Chondrocyte (in vitro differentiated cells): ENCODE data around the gene OR5C1. TPM values are rescaled to one million over a fixed set of nuclear protein-coding genes. Genes with fewer than 3 reads are reported as not detected.

Experiments used
- DNase-seq: peaks from one replicate; pipeline ENCODE4 v3.0.0; 2021; ENCODE audit warnings: mixed read lengths, low spot score
- H3K27ac Mint-ChIP-seq: one replicate; pipeline ENCODE4 v1.8.0; 2021; ENCODE audit warnings: mild to moderate bottlenecking, moderate library complexity, mixed read lengths; ENCODE audit not compliant: unreplicated experiment
- H3K27me3 Mint-ChIP-seq: 2 replicates; pipeline ENCODE4 v1.8.0; 2021; ENCODE audit warnings: low read depth, mixed read lengths
- H3K36me3 Mint-ChIP-seq: 2 replicates; pipeline ENCODE4 v1.8.0; 2021; ENCODE audit warnings: low read depth, mixed read lengths
- H3K4me1 Mint-ChIP-seq: 2 replicates; pipeline ENCODE4 v1.8.0; 2021; ENCODE audit warnings: low read depth, mild to moderate bottlenecking, mixed read lengths
- H3K4me3 Mint-ChIP-seq: one replicate; pipeline ENCODE4 v1.8.0; 2021; ENCODE audit warnings: mild to moderate bottlenecking, moderate library complexity, mixed read lengths; ENCODE audit not compliant: unreplicated experiment
- H3K9me3 Mint-ChIP-seq: 2 replicates; pipeline ENCODE4 v1.8.0; 2021; ENCODE audit warnings: low read depth, mixed read lengths
- long read RNA-seq: library from polyadenylated mRNA; stranded (forward); transcript quantifications from one replicate; pipeline ENCODE4 v2.0.0, GENCODE V29; 2021
- total RNA-seq: library from RNA; stranded (reverse); gene quantifications from 3 replicates; pipeline ENCODE4 v1.2.1, GENCODE V29; 2021
- TF ChIP-seq, protein P1 (sequence below): fragments of 200-600 bp; sonication (generic); IDR thresholded peaks from 2 replicates; pipeline ENCODE4 v1.5.0; 2021; ENCODE audit warnings: antibody characterized with exemption, mild to moderate bottlenecking, moderate library complexity

OR5C1 gene
- total RNA-seq, result not detected in 3 replicates
- long read RNA-seq, result 0 reads

DNA sequence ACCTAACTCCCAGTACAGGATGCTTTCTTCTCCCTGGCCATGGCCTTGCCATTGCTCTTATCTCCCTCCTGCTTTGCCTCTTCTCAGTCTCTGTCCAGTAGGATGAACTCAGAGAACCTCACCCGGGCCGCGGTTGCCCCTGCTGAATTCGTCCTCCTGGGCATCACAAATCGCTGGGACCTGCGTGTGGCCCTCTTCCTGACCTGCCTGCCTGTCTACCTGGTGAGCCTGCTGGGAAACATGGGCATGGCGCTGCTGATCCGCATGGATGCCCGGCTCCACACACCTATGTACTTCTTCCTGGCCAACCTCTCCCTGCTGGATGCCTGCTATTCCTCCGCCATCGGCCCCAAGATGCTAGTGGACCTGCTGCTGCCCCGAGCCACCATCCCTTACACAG lies at the start of gene OR5C1:
Gene OR5C1 (plus strand): TSS at position 103 of the 400 bp plus-strand sequence. CDS start 0 bp downstream, at position 103.
- H3K4me3 Mint-ChIP-seq, result no peak within 1 kb of the TSS
- H3K9me3 Mint-ChIP-seq, result peaks cover 2% of the 10 kb centered on the region
- no peak for DNase-seq
- H3K27me3 Mint-ChIP-seq, result peaks cover 14% of the 10 kb centered on the region
- H3K4me1 Mint-ChIP-seq, result no peaks in the 10 kb centered on the region
- TF ChIP-seq, protein P1, sequence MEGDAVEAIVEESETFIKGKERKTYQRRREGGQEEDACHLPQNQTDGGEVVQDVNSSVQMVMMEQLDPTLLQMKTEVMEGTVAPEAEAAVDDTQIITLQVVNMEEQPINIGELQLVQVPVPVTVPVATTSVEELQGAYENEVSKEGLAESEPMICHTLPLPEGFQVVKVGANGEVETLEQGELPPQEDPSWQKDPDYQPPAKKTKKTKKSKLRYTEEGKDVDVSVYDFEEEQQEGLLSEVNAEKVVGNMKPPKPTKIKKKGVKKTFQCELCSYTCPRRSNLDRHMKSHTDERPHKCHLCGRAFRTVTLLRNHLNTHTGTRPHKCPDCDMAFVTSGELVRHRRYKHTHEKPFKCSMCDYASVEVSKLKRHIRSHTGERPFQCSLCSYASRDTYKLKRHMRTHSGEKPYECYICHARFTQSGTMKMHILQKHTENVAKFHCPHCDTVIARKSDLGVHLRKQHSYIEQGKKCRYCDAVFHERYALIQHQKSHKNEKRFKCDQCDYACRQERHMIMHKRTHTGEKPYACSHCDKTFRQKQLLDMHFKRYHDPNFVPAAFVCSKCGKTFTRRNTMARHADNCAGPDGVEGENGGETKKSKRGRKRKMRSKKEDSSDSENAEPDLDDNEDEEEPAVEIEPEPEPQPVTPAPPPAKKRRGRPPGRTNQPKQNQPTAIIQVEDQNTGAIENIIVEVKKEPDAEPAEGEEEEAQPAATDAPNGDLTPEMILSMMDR, result no peak
- H3K27ac Mint-ChIP-seq, result no peak within 1 kb of the TSS
- no peaks in the 10 kb centered on the region for H3K36me3 Mint-ChIP-seq

DNA sequence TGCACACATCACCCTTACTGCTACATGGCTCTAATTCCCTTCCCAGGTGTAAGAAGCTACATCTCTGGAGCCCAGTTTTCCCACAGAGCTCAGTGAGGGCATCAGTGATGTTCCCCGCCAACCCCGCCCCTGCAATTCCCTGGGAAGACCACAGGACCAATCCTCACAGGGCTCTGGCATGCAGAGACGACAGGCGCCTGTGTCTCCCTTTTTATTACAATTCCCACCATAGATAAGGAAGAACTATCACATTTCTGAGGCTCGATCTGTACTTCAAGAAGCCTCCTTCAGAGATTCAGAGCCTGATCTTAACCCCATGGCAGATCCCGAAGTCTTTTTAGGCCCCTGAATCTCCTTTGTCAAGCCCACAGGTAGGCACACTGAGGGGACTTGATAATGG lies 46.7 kb upstream of the OR5C1 start, which contains the start of gene OR1L6:
Gene OR1L6 (plus strand): TSS at position 301 of the 400 bp plus-strand sequence. CDS start 7,545 bp downstream, outside the sequence.
- no peaks in the 10 kb centered on the region for H3K36me3 Mint-ChIP-seq
- no peak for DNase-seq
- H3K27ac Mint-ChIP-seq, result no peak within 1 kb of the TSS
- no peaks in the 10 kb centered on the region for H3K4me1 Mint-ChIP-seq
- TF ChIP-seq, protein P1, result no peak
- peaks cover 13% of the 10 kb centered on the region for H3K27me3 Mint-ChIP-seq
- H3K4me3 Mint-ChIP-seq, result no peak within 1 kb of the TSS
- H3K9me3 Mint-ChIP-seq, result peaks cover 10% of the 10 kb centered on the region

DNA sequence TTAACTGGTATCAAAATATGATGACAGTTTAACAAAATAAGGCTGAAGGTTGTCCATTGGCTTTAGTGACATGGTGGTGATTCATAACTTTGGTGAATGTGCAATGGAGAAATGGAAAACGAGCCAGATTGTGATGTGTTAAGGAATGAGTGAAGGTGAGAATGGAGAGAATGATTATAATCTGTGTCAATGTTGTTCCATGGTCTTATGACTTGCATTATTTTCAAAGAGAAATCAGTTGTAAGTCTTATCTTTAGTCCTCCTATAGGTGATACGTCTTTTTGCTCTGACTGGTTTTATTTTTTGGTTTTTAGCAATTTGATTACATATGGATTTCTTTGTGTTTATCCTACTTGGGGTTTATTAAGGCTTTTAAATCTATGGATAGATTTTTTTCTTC lies 33.9 kb upstream of the OR5C1 start:
- TF ChIP-seq, protein P1, result no peak
- Mint-ChIP-seq H3K9me3 (peaks cover 21% of the 10 kb centered on the region), H3K4me1 (no peaks in the 10 kb centered on the region), H3K36me3 (no peaks in the 10 kb centered on the region), H3K4me3 (no peak overlapping the region), H3K27ac (no peak overlapping the region), H3K27me3 (peaks cover under 1% of the 10 kb centered on the region)
- DNase-seq, result no peak

DNA sequence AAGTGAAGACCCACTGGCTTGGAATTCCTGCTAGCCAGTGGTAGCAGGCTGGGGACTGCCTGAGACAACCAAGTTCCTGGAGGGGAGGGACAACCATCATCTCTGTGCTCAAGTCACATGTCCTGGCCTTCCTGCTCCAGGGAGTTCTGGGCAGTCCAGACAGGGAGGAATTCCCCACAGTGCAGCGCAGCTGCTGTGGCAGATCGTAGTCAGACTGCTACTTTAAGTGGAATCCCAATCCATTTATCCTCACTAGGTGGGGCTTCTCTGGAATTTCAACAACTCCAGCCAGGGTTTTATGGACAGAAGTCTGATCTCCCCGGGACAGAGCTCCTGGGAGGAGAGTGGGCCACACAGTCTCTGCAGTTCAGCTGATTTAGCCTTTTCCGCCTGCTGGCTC lies 20.9 kb upstream of the OR5C1 start:
- Mint-ChIP-seq H3K27me3 (peaks cover 12% of the 10 kb centered on the region), H3K36me3 (no peaks in the 10 kb centered on the region), H3K9me3 (peaks cover 37% of the 10 kb centered on the region), H3K27ac (no peak overlapping the region), H3K4me3 (no peak overlapping the region), H3K4me1 (no peaks in the 10 kb centered on the region)
- DNase-seq, result no peak
- TF ChIP-seq, protein P1, result no peak

DNA sequence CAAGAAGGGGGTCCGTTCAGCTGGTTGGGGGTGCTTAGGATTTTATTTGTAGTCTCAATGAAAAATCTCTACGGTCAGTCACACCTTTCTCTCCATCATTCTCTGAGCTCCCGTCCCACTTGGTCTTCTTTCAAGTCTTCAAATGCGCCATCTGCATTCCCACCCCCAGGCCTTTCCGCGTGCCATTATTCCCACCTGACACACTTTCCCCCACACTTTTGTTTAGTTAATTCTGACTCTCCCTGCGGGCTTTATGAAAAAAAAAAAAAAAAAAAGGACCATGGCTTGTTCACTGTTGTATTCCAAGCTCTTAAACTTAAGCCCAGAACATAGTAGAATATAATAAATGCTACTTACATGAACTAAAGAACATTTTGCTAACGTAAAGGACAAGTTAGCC lies 11.7 kb upstream of the OR5C1 start:
- Mint-ChIP-seq H3K27ac (no peak overlapping the region), H3K4me3 (no peak overlapping the region), H3K4me1 (peaks cover 10% of the 10 kb centered on the region), H3K9me3 (peaks cover 13% of the 10 kb centered on the region), H3K27me3 (peaks cover 16% of the 10 kb centered on the region), H3K36me3 (peaks cover 3% of the 10 kb centered on the region)
- DNase-seq, result no peak
- TF ChIP-seq, protein P1, result no peak
